HEK293 (cell line): ENCODE measurements around the gene SELENOI.

ENCODE experiments used
- TF ChIP-seq, protein P1 (sequence below): fragments of 450-650 bp; formaldehyde crosslinking; IDR thresholded peaks from 2 replicates; pipeline ENCODE4 v1.5.1; 2016; ENCODE audit warnings: missing biosample characterization, missing genetic modification characterization, low read depth
- TF ChIP-seq, protein P2 (sequence below): fragments of 450-650 bp; formaldehyde crosslinking; IDR thresholded peaks from 2 replicates; pipeline ENCODE4 v1.5.1; 2016; ENCODE audit warnings: missing biosample characterization, missing genetic modification characterization

DNA sequence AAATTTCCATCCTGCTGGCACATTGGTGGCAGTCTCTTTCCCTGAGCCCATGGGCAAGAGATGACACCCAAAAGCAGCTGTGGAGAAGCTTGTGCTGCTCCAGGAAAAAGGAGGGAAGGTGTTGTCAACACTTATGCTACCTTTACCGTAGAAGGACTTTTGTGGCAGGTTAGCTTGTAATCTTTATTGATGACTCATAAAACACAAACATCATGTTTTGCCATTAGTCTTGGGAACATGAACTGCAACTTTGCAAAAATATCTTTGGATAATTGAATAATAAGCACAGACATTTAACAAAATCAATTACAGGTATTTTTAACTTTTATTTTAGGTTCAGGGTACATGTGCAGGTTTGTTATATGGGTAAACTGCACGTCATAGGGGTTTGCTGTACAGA is 89.2 kb downstream of the SELENOI start:
- TF ChIP-seq, protein P1, sequence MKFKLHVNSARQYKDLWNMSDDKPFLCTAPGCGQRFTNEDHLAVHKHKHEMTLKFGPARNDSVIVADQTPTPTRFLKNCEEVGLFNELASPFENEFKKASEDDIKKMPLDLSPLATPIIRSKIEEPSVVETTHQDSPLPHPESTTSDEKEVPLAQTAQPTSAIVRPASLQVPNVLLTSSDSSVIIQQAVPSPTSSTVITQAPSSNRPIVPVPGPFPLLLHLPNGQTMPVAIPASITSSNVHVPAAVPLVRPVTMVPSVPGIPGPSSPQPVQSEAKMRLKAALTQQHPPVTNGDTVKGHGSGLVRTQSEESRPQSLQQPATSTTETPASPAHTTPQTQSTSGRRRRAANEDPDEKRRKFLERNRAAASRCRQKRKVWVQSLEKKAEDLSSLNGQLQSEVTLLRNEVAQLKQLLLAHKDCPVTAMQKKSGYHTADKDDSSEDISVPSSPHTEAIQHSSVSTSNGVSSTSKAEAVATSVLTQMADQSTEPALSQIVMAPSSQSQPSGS (tag by site-specific recombination), result no peak
- TF ChIP-seq, protein P2, sequence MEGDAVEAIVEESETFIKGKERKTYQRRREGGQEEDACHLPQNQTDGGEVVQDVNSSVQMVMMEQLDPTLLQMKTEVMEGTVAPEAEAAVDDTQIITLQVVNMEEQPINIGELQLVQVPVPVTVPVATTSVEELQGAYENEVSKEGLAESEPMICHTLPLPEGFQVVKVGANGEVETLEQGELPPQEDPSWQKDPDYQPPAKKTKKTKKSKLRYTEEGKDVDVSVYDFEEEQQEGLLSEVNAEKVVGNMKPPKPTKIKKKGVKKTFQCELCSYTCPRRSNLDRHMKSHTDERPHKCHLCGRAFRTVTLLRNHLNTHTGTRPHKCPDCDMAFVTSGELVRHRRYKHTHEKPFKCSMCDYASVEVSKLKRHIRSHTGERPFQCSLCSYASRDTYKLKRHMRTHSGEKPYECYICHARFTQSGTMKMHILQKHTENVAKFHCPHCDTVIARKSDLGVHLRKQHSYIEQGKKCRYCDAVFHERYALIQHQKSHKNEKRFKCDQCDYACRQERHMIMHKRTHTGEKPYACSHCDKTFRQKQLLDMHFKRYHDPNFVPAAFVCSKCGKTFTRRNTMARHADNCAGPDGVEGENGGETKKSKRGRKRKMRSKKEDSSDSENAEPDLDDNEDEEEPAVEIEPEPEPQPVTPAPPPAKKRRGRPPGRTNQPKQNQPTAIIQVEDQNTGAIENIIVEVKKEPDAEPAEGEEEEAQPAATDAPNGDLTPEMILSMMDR (tag by site-specific recombination), result no peak
